Transverse colon (tissue), 4 donors: ENCODE results near the gene PDE6H.

Source experiments
- EP300 ChIP-seq: sonication (generic); formaldehyde crosslinking; IDR thresholded peaks from one replicate; pipeline ENCODE4 v1.6.1; 2017; ENCODE audit warnings: antibody characterized with exemption, low read depth
- POLR2A ChIP-seq: fragments of 450-650 bp; IDR thresholded peaks from one replicate; pipeline ENCODE4 v1.6.1; 2016; ENCODE audit warnings: antibody characterized with exemption, mild to moderate bottlenecking, moderate library complexity
- POLR2AphosphoS5 ChIP-seq, 3 donors: sonication (generic); formaldehyde crosslinking; IDR thresholded peaks; one replicate each; pipeline ENCODE4 v1.6.1; 2016; ENCODE audit warnings: antibody characterized with exemption in 3 of 3
- TF ChIP-seq, protein P1 (sequence below), 5 experiments: fragments of 200-600 bp in 3 of 5; fragments of 450-650 bp in 2 of 5; sonication (generic) in 3 of 5; IDR thresholded peaks; 1 replicate in 2 of 5; 2 replicates in 3 of 5; pipeline ENCODE4 v1.5.1; 2016 to 2017; ENCODE audit warnings: antibody characterized with exemption in 5 of 5, inconsistent platforms in 3 of 5, mild to moderate bottlenecking in 2 of 5, moderate library complexity in 1 of 5

DNA sequence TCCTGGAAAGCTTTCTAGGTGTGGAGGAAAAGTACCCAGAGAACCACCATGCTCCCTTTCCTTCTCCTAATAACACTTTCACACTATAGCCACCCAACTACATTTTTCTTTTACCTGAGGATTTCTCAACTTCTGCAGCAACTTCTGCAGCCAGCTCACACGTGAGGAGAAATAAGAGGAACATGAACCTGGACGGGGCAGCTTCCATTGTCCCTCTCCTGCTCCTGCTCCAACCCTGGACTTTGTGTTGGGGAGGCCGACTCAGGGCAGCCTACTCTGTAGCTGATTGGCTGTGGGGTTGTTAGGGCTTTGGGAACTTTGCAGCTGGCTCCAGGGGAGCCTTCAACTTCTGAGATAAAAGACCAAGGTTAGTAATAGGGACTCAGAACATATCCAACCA lies 34.5 kb upstream of the PDE6H start, which contains the start of gene ERP27:
- TF ChIP-seq, protein P1, sequence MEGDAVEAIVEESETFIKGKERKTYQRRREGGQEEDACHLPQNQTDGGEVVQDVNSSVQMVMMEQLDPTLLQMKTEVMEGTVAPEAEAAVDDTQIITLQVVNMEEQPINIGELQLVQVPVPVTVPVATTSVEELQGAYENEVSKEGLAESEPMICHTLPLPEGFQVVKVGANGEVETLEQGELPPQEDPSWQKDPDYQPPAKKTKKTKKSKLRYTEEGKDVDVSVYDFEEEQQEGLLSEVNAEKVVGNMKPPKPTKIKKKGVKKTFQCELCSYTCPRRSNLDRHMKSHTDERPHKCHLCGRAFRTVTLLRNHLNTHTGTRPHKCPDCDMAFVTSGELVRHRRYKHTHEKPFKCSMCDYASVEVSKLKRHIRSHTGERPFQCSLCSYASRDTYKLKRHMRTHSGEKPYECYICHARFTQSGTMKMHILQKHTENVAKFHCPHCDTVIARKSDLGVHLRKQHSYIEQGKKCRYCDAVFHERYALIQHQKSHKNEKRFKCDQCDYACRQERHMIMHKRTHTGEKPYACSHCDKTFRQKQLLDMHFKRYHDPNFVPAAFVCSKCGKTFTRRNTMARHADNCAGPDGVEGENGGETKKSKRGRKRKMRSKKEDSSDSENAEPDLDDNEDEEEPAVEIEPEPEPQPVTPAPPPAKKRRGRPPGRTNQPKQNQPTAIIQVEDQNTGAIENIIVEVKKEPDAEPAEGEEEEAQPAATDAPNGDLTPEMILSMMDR (IDR thresholded peaks at IDR 0.05), result no peak
- TF ChIP-seq POLR2AphosphoS5 (IDR thresholded peaks at IDR 0.05) (no peak), EP300 (no peak), POLR2A (no peak)
